Trophoblast cell (in vitro differentiated cells and primary cell): Measurements from ENCODE around the gene KLHDC8A. TPM values are rescaled to one million over a fixed set of nuclear protein-coding genes. Genes with fewer than 3 reads are reported as not detected.
"Not testable (repeated sequence)": the region's sequence is repeated elsewhere in the genome, so short reads cannot be mapped to it uniquely, and the experiment has no call there.

Experiments
- DNase-seq, 2 donors: peaks; one replicate each; pipeline ENCODE4 v3.0.0-alpha.2; 2016
- H2AFZ ChIP-seq: 2 replicates; pipeline ENCODE4 v1.6.1; 2013; ENCODE audit warnings: low read length, moderate library complexity, mild to moderate bottlenecking; ENCODE audit not compliant: insufficient read depth, poor library complexity
- H2AK5ac ChIP-seq: 2 replicates; pipeline ENCODE4 v1.6.1; 2013; ENCODE audit warnings: mild to moderate bottlenecking, low read length
- H2BK120ac ChIP-seq: 2 replicates; pipeline ENCODE4 v1.6.1; 2013; ENCODE audit warnings: low read length, mild to moderate bottlenecking, moderate library complexity; ENCODE audit not compliant: insufficient read depth, poor library complexity
- H2BK12ac ChIP-seq: 2 replicates; pipeline ENCODE4 v1.6.1; 2013; ENCODE audit warnings: mild to moderate bottlenecking, low read length, moderate library complexity
- H2BK5ac ChIP-seq: 2 replicates; pipeline ENCODE4 v1.6.1; 2013; ENCODE audit warnings: low read length, low read depth, moderate library complexity, mild to moderate bottlenecking; ENCODE audit not compliant: poor library complexity
- H3K14ac ChIP-seq: 2 replicates; pipeline ENCODE4 v1.6.1; 2013; ENCODE audit warnings: mild to moderate bottlenecking, low read length
- H3K18ac ChIP-seq: 2 replicates; pipeline ENCODE4 v1.6.1; 2013; ENCODE audit warnings: mild to moderate bottlenecking, low read length
- H3K23ac ChIP-seq: 2 replicates; pipeline ENCODE4 v1.6.1; 2013; ENCODE audit warnings: low read length
- H3K27ac ChIP-seq: 2 replicates; pipeline ENCODE4 v1.5.1; 2013; ENCODE audit warnings: low read depth, mild to moderate bottlenecking, inconsistent platforms, low read length, moderate library complexity
- H3K27me3 ChIP-seq: 2 replicates; pipeline ENCODE4 v1.6.1; 2013; ENCODE audit warnings: inconsistent platforms, mild to moderate bottlenecking, low read length, moderate library complexity; ENCODE audit not compliant: insufficient read depth
- H3K36me3 ChIP-seq, 2 experiments: 1 replicate in 1 of 2; 2 replicates in 1 of 2; pipeline ENCODE4 v1.6.1; 2013; ENCODE audit warnings: low read length in 2 of 2, mild to moderate bottlenecking in 2 of 2, moderate library complexity in 1 of 2; ENCODE audit not compliant: insufficient read depth in 2 of 2, control insufficient read depth in 1 of 2
- H3K4ac ChIP-seq: 2 replicates; pipeline ENCODE4 v1.6.1; 2013; ENCODE audit warnings: low read depth, mild to moderate bottlenecking, low read length, moderate library complexity
- H3K4me1 ChIP-seq, 2 experiments: 1 replicate in 1 of 2; 2 replicates in 1 of 2; pipeline ENCODE4 v1.6.1; 2013; ENCODE audit warnings: low read length in 2 of 2, mild to moderate bottlenecking in 2 of 2, moderate library complexity in 1 of 2; ENCODE audit not compliant: insufficient read depth in 2 of 2, control insufficient read depth in 1 of 2
- H3K4me2 ChIP-seq: 2 replicates; pipeline ENCODE4 v1.6.1; 2013; ENCODE audit warnings: inconsistent platforms, mild to moderate bottlenecking, low read length, moderate library complexity
- H3K4me3 ChIP-seq: 2 replicates; pipeline ENCODE4 v1.5.1; 2013; ENCODE audit warnings: mild to moderate bottlenecking, low read depth, low read length, inconsistent platforms
- H3K79me1 ChIP-seq: one replicate; pipeline ENCODE4 v1.6.1; 2013; ENCODE audit warnings: low read length
- H3K79me2 ChIP-seq: 2 replicates; pipeline ENCODE4 v1.6.1; 2013; ENCODE audit warnings: low read length, mild to moderate bottlenecking; ENCODE audit not compliant: control insufficient read depth, insufficient read depth, poor library complexity
- H3K9ac ChIP-seq: 2 replicates; pipeline ENCODE4 v1.6.1; 2013; ENCODE audit warnings: mild to moderate bottlenecking, low read length
- H3K9me3 ChIP-seq: 2 replicates; pipeline ENCODE4 v1.6.1; 2013; ENCODE audit warnings: low read depth, mild to moderate bottlenecking, control low read depth, inconsistent platforms, low read length; ENCODE audit not compliant: insufficient read depth
- H4K12ac ChIP-seq: 2 replicates; pipeline ENCODE4 v1.6.1; 2013; ENCODE audit warnings: low read depth, mild to moderate bottlenecking, low read length, moderate library complexity
- H4K8ac ChIP-seq: 2 replicates; pipeline ENCODE4 v1.6.1; 2013; ENCODE audit warnings: low read depth, mild to moderate bottlenecking, low read length, moderate library complexity
- H4K91ac ChIP-seq: one replicate; pipeline ENCODE4 v1.6.1; 2013; ENCODE audit warnings: low read depth, mild to moderate bottlenecking, low read length, moderate library complexity
- WGBS: extraction: QIAGEN DNeasy Blood & Tissue Kit; methylation state at CpG from one replicate; pipeline ENCODE4 v1.1.7; 2013; ENCODE audit warnings: missing lambda C conversion rate; ENCODE audit not compliant: insufficient read length, insufficient coverage; ENCODE audit errors: extremely low coverage; 5-methylcytosine and 5-hydroxymethylcytosine counted together
- polyA plus RNA-seq: library from polyadenylated mRNA; stranded (reverse); fragments of 200-250 nt; gene quantifications from 2 replicates; pipeline ENCODE4 v1.2.3, GENCODE V29; 2013

KLHDC8A gene
- polyA plus RNA-seq: 3.6 TPM in 2 replicates

GRCh38 chr1:205356440-205357139, at the start of gene KLHDC8A:
Gene KLHDC8A, minus strand, starts transcription at chr1:205356922. Its CDS starts 13,318 bp downstream, at chr1:205343604.
- no CpG with 5 or more reads among the region's 20 CpGs for WGBS
- Histone ChIP-seq H3K27ac (no peak within 1 kb of the TSS), H3K4ac (no peak within 1 kb of the TSS), H4K12ac (no peak within 1 kb of the TSS), H3K79me2 (no peaks in the 10 kb centered on the region), H3K23ac (no peak within 1 kb of the TSS), H2BK5ac (no peak within 1 kb of the TSS), H2BK12ac (no peak within 1 kb of the TSS), H2BK120ac (no peak within 1 kb of the TSS), H3K4me2 (no peak within 1 kb of the TSS), H3K9ac (no peak within 1 kb of the TSS), H2AK5ac (no peak within 1 kb of the TSS), H2AFZ (no peak within 1 kb of the TSS), H3K9me3 (peaks cover 2% of the 10 kb centered on the region), H4K8ac (no peak within 1 kb of the TSS), H3K36me3 (no peaks in the 10 kb centered on the region), H3K79me1 (no peaks in the 10 kb centered on the region), H3K14ac (no peak within 1 kb of the TSS), H3K18ac (no peak within 1 kb of the TSS), H3K4me3 (no peak within 1 kb of the TSS), H3K4me1 (peaks cover 0 to 5% of the 10 kb centered on the region in 2 experiments), H3K27me3 (no peaks in the 10 kb centered on the region), H4K91ac (no peak within 1 kb of the TSS)
- DNase-seq: no peak

GRCh38 chr1:205406252-205406651, 49.5 kb upstream of the KLHDC8A start:
- not testable (repeated sequence) for H3K79me2 ChIP-seq, H2AFZ ChIP-seq, H4K91ac ChIP-seq, H3K27ac ChIP-seq, H3K79me1 ChIP-seq, DNase-seq, H3K4me1 ChIP-seq, H4K12ac ChIP-seq, H3K23ac ChIP-seq, H3K18ac ChIP-seq, H3K27me3 ChIP-seq, H3K4me2 ChIP-seq, H3K4me3 ChIP-seq, H4K8ac ChIP-seq, H2AK5ac ChIP-seq, H3K9me3 ChIP-seq, H2BK12ac ChIP-seq, H3K4ac ChIP-seq, H2BK5ac ChIP-seq, H3K36me3 ChIP-seq, H3K14ac ChIP-seq, H2BK120ac ChIP-seq, H3K9ac ChIP-seq
- WGBS: no CpG with 5 or more reads among the region's 12 CpGs

DNA sequence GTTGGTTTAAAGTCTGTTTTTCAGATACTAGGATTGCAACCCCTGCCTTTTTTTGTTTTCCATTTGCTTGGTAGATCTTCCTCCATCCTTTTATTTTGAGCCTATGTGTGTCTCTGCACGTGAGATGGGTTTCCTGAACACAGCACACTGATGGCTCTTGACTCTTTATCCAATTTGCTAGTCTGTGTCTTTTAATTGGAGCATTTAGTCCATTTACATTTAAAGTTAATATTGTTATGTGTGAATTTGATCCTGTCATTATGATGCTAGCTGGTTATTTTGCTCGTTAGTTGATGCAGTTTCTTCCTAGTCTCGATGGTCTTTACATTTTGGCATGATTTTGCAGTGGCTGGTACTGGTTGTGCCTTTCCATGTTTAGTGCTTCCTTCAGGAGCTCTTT, 47.8 kb upstream of the KLHDC8A start:
- H3K4me2 ChIP-seq, H4K12ac ChIP-seq, H3K4me3 ChIP-seq, H3K79me1 ChIP-seq, H3K9ac ChIP-seq, H3K14ac ChIP-seq, DNase-seq, H2BK12ac ChIP-seq, H4K8ac ChIP-seq, H4K91ac ChIP-seq, H2AK5ac ChIP-seq, H3K79me2 ChIP-seq, H3K4ac ChIP-seq, H3K18ac ChIP-seq, H3K27ac ChIP-seq, H2BK5ac ChIP-seq, H2BK120ac ChIP-seq, H3K36me3 ChIP-seq, H3K27me3 ChIP-seq, H3K9me3 ChIP-seq, H2AFZ ChIP-seq, H3K23ac ChIP-seq, H3K4me1 ChIP-seq: not testable (repeated sequence)
- WGBS: no CpG with 5 or more reads among the region's 3 CpGs

- Histone ChIP-seq H3K4me1 (no peaks in the 10 kb centered on the region), H4K91ac (no peak overlapping the region), H4K12ac (no peak overlapping the region), H3K23ac (no peak overlapping the region), H3K4me2 (no peak overlapping the region), H3K36me3 (no peaks in the 10 kb centered on the region), H3K9ac (no peak overlapping the region), H2BK120ac (no peak overlapping the region), H4K8ac (no peak overlapping the region), H3K9me3 (no peaks in the 10 kb centered on the region), H3K79me1 (no peaks in the 10 kb centered on the region), H3K4me3 (no peak overlapping the region), H3K18ac (no peak overlapping the region), H3K27me3 (no peaks in the 10 kb centered on the region), H2BK12ac (no peak overlapping the region), H3K4ac (no peak overlapping the region), H2AFZ (no peak overlapping the region), H3K14ac (no peak overlapping the region), H3K27ac (no peak overlapping the region), H2BK5ac (no peak overlapping the region), H2AK5ac (no peak overlapping the region), H3K79me2 (no peaks in the 10 kb centered on the region)
- WGBS: no CpG with 5 or more reads among the region's 4 CpGs
- no peak for DNase-seq
Observed at GRCh38 chr1:205398586-205398985, 41.9 kb upstream of the KLHDC8A start.
